Ishikawa (cell line): Measurements from ENCODE around the gene MFNG.
A peak's percentile ranks its signal among the peaks of the same experiment; 100 is the strongest.

ENCODE experiments used
- CEBPB ChIP-seq: IDR thresholded peaks from 2 replicates; pipeline ENCODE4 v1.6.1; 2012
- CREB1 ChIP-seq: IDR thresholded peaks from 2 replicates; pipeline ENCODE4 v1.6.1; 2012; ENCODE audit warnings: low read depth
- EGR1 ChIP-seq: IDR thresholded peaks from 2 replicates; pipeline ENCODE4 v1.6.1; 2012
- EP300 ChIP-seq: IDR thresholded peaks from 2 replicates; pipeline ENCODE4 v1.6.1; 2012; ENCODE audit warnings: borderline replicate concordance
- FOXM1 ChIP-seq: IDR thresholded peaks from 2 replicates; pipeline ENCODE4 v1.6.1; 2012; ENCODE audit warnings: low read depth, borderline replicate concordance
- NFIC ChIP-seq: IDR thresholded peaks from 2 replicates; pipeline ENCODE4 v1.6.1; 2012
- RAD21 ChIP-seq: IDR thresholded peaks from 2 replicates; pipeline ENCODE4 v1.6.1; 2012; ENCODE audit warnings: low read depth
- TAF1 ChIP-seq: IDR thresholded peaks from 2 replicates; pipeline ENCODE4 v1.6.1; 2012; ENCODE audit warnings: low read depth, mild to moderate bottlenecking
- TCF12 ChIP-seq: IDR thresholded peaks from 2 replicates; pipeline ENCODE4 v1.6.1; 2012; ENCODE audit warnings: low read depth
- TEAD4 ChIP-seq: IDR thresholded peaks from 2 replicates; pipeline ENCODE4 v1.6.1; 2012
- USF1 ChIP-seq: IDR thresholded peaks from 2 replicates; pipeline ENCODE4 v1.6.1; 2012
- YY1 ChIP-seq: IDR thresholded peaks from 2 replicates; pipeline ENCODE4 v1.6.1; 2012; ENCODE audit warnings: low read depth
- ZBTB7A ChIP-seq: IDR thresholded peaks from 2 replicates; pipeline ENCODE4 v1.6.1; 2012; ENCODE audit warnings: low read depth
- TF ChIP-seq, protein P1 (sequence below): IDR thresholded peaks from 2 replicates; pipeline ENCODE4 v1.6.1; 2012
- TF ChIP-seq, protein P2 (sequence below): IDR thresholded peaks from 2 replicates; pipeline ENCODE4 v1.6.1; 2012; ENCODE audit warnings: low read depth, mild to moderate bottlenecking

Gene MFNG

GRCh38 chr22:37491559-37492427, 5.6 kb upstream of the MFNG start:
- peak; percentile 17; the same call in 1 of the 2 replicates for TF ChIP-seq USF1
- 0 out of 2 replicates have a peak, but pooled peaks have one; percentile 57 for TF ChIP-seq ZBTB7A
- TF ChIP-seq, protein P1, sequence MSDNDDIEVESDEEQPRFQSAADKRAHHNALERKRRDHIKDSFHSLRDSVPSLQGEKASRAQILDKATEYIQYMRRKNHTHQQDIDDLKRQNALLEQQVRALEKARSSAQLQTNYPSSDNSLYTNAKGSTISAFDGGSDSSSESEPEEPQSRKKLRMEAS = no peak
- no peak for TF ChIP-seq RAD21

DNA sequence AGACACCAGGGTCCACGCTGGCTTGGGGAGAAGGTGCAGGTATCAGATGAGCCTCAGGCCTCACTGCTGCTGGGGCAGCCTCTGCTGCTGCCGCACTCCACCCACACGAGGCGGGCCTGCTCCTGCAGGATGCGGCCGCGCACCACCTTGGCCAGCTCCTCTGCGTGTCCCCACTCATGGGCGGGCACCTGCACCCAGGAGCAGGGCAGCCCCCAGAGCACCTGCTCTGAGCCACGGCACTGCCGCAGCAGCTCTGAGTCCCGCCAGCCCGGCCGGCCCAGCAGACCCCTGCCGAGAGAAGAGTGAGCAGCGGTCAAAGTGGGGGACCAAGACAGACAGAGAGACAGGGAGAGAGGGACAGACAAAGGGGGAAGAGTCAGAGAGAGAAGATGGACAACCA, 4.9 kb upstream of the MFNG start:
- no peak for TF ChIP-seq RAD21
- TF ChIP-seq EP300 = no peak
- TF ChIP-seq TAF1 = no peak
- no peak for TF ChIP-seq ZBTB7A
- TF ChIP-seq TCF12 = no peak
- no peak for TF ChIP-seq YY1
- TF ChIP-seq, protein P2, sequence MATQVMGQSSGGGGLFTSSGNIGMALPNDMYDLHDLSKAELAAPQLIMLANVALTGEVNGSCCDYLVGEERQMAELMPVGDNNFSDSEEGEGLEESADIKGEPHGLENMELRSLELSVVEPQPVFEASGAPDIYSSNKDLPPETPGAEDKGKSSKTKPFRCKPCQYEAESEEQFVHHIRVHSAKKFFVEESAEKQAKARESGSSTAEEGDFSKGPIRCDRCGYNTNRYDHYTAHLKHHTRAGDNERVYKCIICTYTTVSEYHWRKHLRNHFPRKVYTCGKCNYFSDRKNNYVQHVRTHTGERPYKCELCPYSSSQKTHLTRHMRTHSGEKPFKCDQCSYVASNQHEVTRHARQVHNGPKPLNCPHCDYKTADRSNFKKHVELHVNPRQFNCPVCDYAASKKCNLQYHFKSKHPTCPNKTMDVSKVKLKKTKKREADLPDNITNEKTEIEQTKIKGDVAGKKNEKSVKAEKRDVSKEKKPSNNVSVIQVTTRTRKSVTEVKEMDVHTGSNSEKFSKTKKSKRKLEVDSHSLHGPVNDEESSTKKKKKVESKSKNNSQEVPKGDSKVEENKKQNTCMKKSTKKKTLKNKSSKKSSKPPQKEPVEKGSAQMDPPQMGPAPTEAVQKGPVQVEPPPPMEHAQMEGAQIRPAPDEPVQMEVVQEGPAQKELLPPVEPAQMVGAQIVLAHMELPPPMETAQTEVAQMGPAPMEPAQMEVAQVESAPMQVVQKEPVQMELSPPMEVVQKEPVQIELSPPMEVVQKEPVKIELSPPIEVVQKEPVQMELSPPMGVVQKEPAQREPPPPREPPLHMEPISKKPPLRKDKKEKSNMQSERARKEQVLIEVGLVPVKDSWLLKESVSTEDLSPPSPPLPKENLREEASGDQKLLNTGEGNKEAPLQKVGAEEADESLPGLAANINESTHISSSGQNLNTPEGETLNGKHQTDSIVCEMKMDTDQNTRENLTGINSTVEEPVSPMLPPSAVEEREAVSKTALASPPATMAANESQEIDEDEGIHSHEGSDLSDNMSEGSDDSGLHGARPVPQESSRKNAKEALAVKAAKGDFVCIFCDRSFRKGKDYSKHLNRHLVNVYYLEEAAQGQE = no peak
- TF ChIP-seq TEAD4 = no peak
- no peak for TF ChIP-seq CREB1
- TF ChIP-seq NFIC = no peak
- TF ChIP-seq USF1 = no peak
- TF ChIP-seq, protein P1 = no peak

DNA sequence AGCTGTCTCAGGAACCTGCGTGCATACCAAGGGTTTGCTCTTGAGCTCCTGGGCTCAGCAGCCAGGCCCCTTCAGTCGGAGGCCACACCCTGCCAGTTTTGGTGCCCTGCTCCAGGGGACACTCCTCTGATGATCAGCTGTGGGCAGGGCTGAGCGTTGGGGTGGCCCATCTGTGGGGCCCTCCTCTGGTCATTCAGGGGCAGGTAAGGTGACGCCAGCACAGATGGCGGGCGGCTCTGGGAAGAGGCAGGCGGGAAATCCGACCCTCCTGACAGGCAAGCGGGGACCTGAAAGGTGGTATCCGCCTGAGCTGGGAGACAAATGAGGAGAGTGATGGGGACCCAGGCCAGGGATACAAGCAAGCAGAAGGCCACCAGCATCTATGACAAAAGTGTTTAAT, 3.8 kb upstream of the MFNG start:
- no peak for TF ChIP-seq TEAD4

DNA sequence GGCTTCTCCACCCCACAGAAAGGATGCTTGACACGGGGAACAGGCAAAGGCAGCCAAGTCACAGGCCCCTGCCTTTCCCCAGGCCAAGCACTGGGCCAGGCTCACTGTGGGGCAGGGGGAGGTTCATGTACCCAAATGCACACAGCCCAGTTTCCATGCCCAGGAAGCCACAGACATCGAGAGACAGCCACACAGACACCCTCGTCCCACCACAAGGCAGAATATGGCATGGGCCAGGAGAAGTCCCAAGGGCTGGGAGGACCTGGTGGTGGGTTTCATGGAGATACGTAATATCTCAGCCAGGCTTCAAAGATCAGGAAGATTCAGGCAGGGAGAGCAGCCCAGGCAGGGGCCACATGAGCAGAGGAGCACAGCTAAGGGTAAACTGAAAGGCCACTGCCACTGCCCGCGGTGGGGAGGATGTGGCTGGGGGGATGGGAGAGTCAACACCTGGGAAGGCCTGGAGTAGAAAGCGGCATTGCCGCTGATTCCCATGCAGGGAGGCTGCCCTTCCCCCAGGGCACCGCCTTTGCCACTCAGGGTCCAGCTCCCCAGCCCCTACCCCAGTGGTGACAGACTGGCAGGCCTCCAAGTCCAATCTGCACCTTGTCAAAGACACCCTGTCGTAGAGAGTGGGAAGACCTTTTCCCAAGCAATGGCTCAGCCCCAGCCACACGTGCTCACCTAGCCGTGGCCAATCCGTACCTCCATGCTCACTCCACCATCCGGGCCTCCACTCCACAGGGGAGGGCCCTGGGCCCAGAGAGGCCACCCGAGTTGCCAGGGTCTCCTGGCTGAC, 2.4 kb upstream of the MFNG start:
- TF ChIP-seq FOXM1 (no peak), RAD21 (no peak), EGR1 (no peak), TAF1 (no peak), CEBPB (no peak), TEAD4 (no peak), CREB1 (no peak), NFIC (no peak), USF1 (no peak), EP300 (no peak), YY1 (no peak), TCF12 (no peak), ZBTB7A (no peak)
- TF ChIP-seq, protein P1 = no peak
- TF ChIP-seq, protein P2 = no peak

DNA sequence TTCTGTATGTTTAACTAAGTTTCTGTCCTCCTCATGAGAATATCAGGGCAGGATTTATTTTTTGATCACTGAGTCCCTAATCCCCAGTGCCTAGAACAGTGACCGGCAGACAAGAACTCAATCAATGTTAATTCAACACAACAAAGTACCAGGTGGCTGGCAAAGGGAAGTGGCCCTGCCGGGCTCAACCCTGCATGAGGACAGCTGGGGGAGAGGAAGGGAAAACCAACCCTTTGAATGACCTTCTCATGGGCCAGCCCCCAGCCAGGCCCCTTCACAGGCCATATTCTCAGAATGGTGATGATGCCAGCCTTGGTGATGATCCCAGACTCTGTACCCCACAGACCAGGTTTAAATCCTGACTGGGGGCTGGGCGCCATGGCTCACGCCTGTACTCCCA, 1.4 kb upstream of the MFNG start:
- TF ChIP-seq CREB1 = no peak
- no peak for TF ChIP-seq ZBTB7A
- no peak for TF ChIP-seq TEAD4
- TF ChIP-seq, protein P2 = no peak
- TF ChIP-seq USF1 = no peak
- TF ChIP-seq EP300 = no peak
- TF ChIP-seq NFIC = no peak
- TF ChIP-seq EGR1 = no peak
- TF ChIP-seq, protein P1 = no peak
- no peak for TF ChIP-seq TAF1
- TF ChIP-seq RAD21 = no peak
- TF ChIP-seq YY1 = no peak
- TF ChIP-seq TCF12 = no peak
- TF ChIP-seq CEBPB = no peak
- no peak for TF ChIP-seq FOXM1
